NCI-H1436 (cell line): Measurements from ENCODE around the gene KCP.
"Not testable (repeated sequence)": the region's sequence is repeated elsewhere in the genome, so short reads cannot be mapped to it uniquely, and the experiment has no call there.

Source experiments
- DNase-seq: peaks from one replicate; lab custom pipeline; 2025; lab: John Stamatoyannopoulos, UW

KCP gene

GRCh38 chr7:128921866-128922440, 11.4 kb upstream of the KCP start:
- no peak for DNase-seq

GRCh38 chr7:128920913-128921582, 10.5 kb upstream of the KCP start:
- no peak for DNase-seq

- no peak for DNase-seq
Measured at GRCh38 chr7:128919881-128920799, 9.6 kb upstream of the KCP start.

GRCh38 chr7:128919241-128919640, 8.7 kb upstream of the KCP start:
- no peak for DNase-seq

GRCh38 chr7:128918016-128918665, 7.6 kb upstream of the KCP start:
- no peak for DNase-seq

GRCh38 chr7:128917122-128917521, 6.6 kb upstream of the KCP start:
- no peak for DNase-seq

GRCh38 chr7:128916643-128916915, 6.1 kb upstream of the KCP start:
- DNase-seq: no peak

- DNase-seq: no peak
Measured at GRCh38 chr7:128915841-128916642, 5.5 kb upstream of the KCP start.

GRCh38 chr7:128915271-128915819, 4.8 kb upstream of the KCP start:
- DNase-seq: no peak

GRCh38 chr7:128914566-128915151, 4.2 kb upstream of the KCP start:
- DNase-seq: no peak

- no peak for DNase-seq
Measured at GRCh38 chr7:128913870-128914565, 3.5 kb upstream of the KCP start.

- DNase-seq: not testable (repeated sequence)
Measured at GRCh38 chr7:128912709-128913495, 2.4 kb upstream of the KCP start.

GRCh38 chr7:128912281-128912680, 1.8 kb upstream of the KCP start:
- DNase-seq: no peak

GRCh38 chr7:128911423-128912031, 1.0 kb upstream of the KCP start:
- DNase-seq: no peak

- no peak for DNase-seq
Measured at GRCh38 chr7:128909625-128910568, 612 bp downstream of the KCP start.

GRCh38 chr7:128908750-128909624, 1.5 kb downstream of the KCP start:
- no peak for DNase-seq
